H9 (cell line): ENCODE data around the gene FOXC2. TPM values are rescaled to one million over a fixed set of nuclear protein-coding genes. Genes with fewer than 3 reads are reported as not detected.

Experiments
- DNase-seq: peaks from one replicate; pipeline ENCODE4 v3.0.0-alpha.2; 2017
- H2AFZ ChIP-seq: one replicate; pipeline ENCODE4 v1.6.1; 2013; ENCODE audit warnings: mild to moderate bottlenecking, low read length, control low read depth, moderate library complexity
- H2AK5ac ChIP-seq: 2 replicates; pipeline ENCODE4 v1.6.1; 2013; ENCODE audit warnings: low read length, control low read depth, mixed read lengths; ENCODE audit not compliant: insufficient read length
- H2BK120ac ChIP-seq: one replicate; pipeline ENCODE4 v1.6.1; 2013; ENCODE audit warnings: low read depth, mild to moderate bottlenecking, low read length, control low read depth, inconsistent platforms; ENCODE audit not compliant: poor library complexity, severe bottlenecking
- H2BK12ac ChIP-seq: 2 replicates; pipeline ENCODE4 v1.6.1; 2013; ENCODE audit warnings: low read length, control low read depth, mixed read lengths, low read depth; ENCODE audit not compliant: insufficient read length
- H2BK15ac ChIP-seq: 2 replicates; pipeline ENCODE4 v1.6.1; 2013; ENCODE audit warnings: low read depth, low read length, control low read depth
- H2BK20ac ChIP-seq: one replicate; pipeline ENCODE4 v1.6.1; 2013; ENCODE audit warnings: low read depth, mild to moderate bottlenecking, low read length, control low read depth, inconsistent platforms; ENCODE audit not compliant: poor library complexity, severe bottlenecking
- H2BK5ac ChIP-seq: 2 replicates; pipeline ENCODE4 v1.6.1; 2013; ENCODE audit warnings: low read length, control low read depth, mixed read lengths; ENCODE audit not compliant: insufficient read length
- H3K14ac ChIP-seq: 2 replicates; pipeline ENCODE4 v1.6.1; 2013; ENCODE audit warnings: low read length, control low read depth; ENCODE audit not compliant: insufficient read depth
- H3K18ac ChIP-seq: 2 replicates; pipeline ENCODE4 v1.6.1; 2013; ENCODE audit warnings: low read depth, mild to moderate bottlenecking, mixed read lengths, low read length, control low read depth; ENCODE audit not compliant: insufficient read length
- H3K23ac ChIP-seq: 2 replicates; pipeline ENCODE4 v1.6.1; 2013; ENCODE audit warnings: low read length, control low read depth, mixed read lengths, low read depth; ENCODE audit not compliant: insufficient read length
- H3K23me2 ChIP-seq: 2 replicates; pipeline ENCODE4 v1.6.1; 2013; ENCODE audit warnings: low read depth, mild to moderate bottlenecking, mixed read lengths, low read length, control low read depth; ENCODE audit not compliant: insufficient read length, poor library complexity, severe bottlenecking
- H3K27ac ChIP-seq: 2 replicates; pipeline ENCODE4 v1.5.1; 2013; ENCODE audit warnings: low read length, control low read depth, mixed read lengths, low read depth; ENCODE audit not compliant: insufficient read length
- H3K27me3 ChIP-seq: 2 replicates; pipeline ENCODE4 v1.6.1; 2013; ENCODE audit warnings: low read length, control low read depth, inconsistent platforms; ENCODE audit not compliant: insufficient read depth
- H3K4ac ChIP-seq: 2 replicates; pipeline ENCODE4 v1.6.1; 2013; ENCODE audit warnings: low read depth, mild to moderate bottlenecking, control low read depth, inconsistent platforms, low read length, moderate library complexity
- H3K4me1 ChIP-seq: 2 replicates; pipeline ENCODE4 v1.6.1; 2013; ENCODE audit warnings: low read length, control low read depth, inconsistent platforms; ENCODE audit not compliant: insufficient read depth
- H3K4me2 ChIP-seq: 2 replicates; pipeline ENCODE4 v1.6.1; 2013; ENCODE audit warnings: low read length, control low read depth, mixed read lengths; ENCODE audit not compliant: insufficient read length, insufficient read depth
- H3K56ac ChIP-seq: 2 replicates; pipeline ENCODE4 v1.6.1; 2013; ENCODE audit warnings: low read depth, mild to moderate bottlenecking, mixed read lengths, low read length, control low read depth; ENCODE audit not compliant: insufficient read length
- H3K79me1 ChIP-seq: 2 replicates; pipeline ENCODE4 v1.6.1; 2013; ENCODE audit warnings: low read depth, mild to moderate bottlenecking, moderate library complexity, low read length, control low read depth, inconsistent platforms; ENCODE audit not compliant: insufficient read depth, poor library complexity, severe bottlenecking
- H3K79me2 ChIP-seq: 2 replicates; pipeline ENCODE4 v1.6.1; 2013; ENCODE audit warnings: low read length, control low read depth, inconsistent platforms; ENCODE audit not compliant: insufficient read depth
- H3K9ac ChIP-seq: 2 replicates; pipeline ENCODE4 v1.6.1; 2013; ENCODE audit warnings: low read length, control low read depth, mixed read lengths; ENCODE audit not compliant: insufficient read length; ENCODE audit errors: extremely low read depth
- H3K9me3 ChIP-seq: one replicate; pipeline ENCODE4 v1.6.1; 2013; ENCODE audit warnings: low read depth, low read length, inconsistent platforms; ENCODE audit not compliant: control insufficient read depth
- H3T11ph ChIP-seq: one replicate; pipeline ENCODE4 v1.6.1; 2013; ENCODE audit warnings: mild to moderate bottlenecking, low read length, control low read depth, inconsistent platforms
- H4K20me1 ChIP-seq: one replicate; pipeline ENCODE4 v1.6.1; 2013; ENCODE audit not compliant: control insufficient read depth, insufficient read length, insufficient read depth
- H4K5ac ChIP-seq: 2 replicates; pipeline ENCODE4 v1.6.1; 2013; ENCODE audit warnings: low read depth, mild to moderate bottlenecking, mixed read lengths, low read length, control low read depth; ENCODE audit not compliant: insufficient read length
- H4K8ac ChIP-seq: replicated peaks from 2 replicates; pipeline ENCODE4 v1.6.1; 2013; ENCODE audit warnings: low read length, control low read depth, mixed read lengths, low read depth; ENCODE audit not compliant: insufficient read length
- H4K91ac ChIP-seq: 2 replicates; pipeline ENCODE4 v1.6.1; 2013; ENCODE audit warnings: low read depth, mild to moderate bottlenecking, moderate library complexity, mixed read lengths, low read length, control low read depth; ENCODE audit not compliant: insufficient read length
- H3K27ac Mint-ChIP-seq, 3 experiments: 2 replicates in 2 of 3; 3 replicates in 1 of 3; pipeline ENCODE4 v1.8.0; 2020 to 2021; ENCODE audit warnings: mixed read lengths in 3 of 3, mild to moderate bottlenecking in 1 of 3, moderate library complexity in 1 of 3
- H3K27me3 Mint-ChIP-seq: 2 replicates; pipeline ENCODE4 v1.8.0; 2021; ENCODE audit warnings: low read depth, mild to moderate bottlenecking, moderate library complexity, mixed read lengths
- H3K36me3 Mint-ChIP-seq, 3 experiments: 2 replicates in 2 of 3; 3 replicates in 1 of 3; pipeline ENCODE4 v1.8.0; 2020 to 2021; ENCODE audit warnings: low read depth in 3 of 3, mixed read lengths in 3 of 3; ENCODE audit not compliant: insufficient read depth in 1 of 3
- H3K4me1 Mint-ChIP-seq, 2 experiments: 2 replicates each; pipeline ENCODE4 v1.8.0; 2020; ENCODE audit warnings: mixed read lengths in 2 of 2
- H3K4me3 Mint-ChIP-seq, 2 experiments: 2 replicates in 1 of 2; 3 replicates in 1 of 2; pipeline ENCODE4 v1.8.0; 2020 to 2021; ENCODE audit warnings: mild to moderate bottlenecking in 2 of 2, mixed read lengths in 2 of 2, moderate library complexity in 1 of 2
- H3K9me3 Mint-ChIP-seq, 2 experiments: 2 replicates in 1 of 2; 3 replicates in 1 of 2; pipeline ENCODE4 v1.8.0; 2020; ENCODE audit warnings: mild to moderate bottlenecking in 2 of 2, mixed read lengths in 2 of 2, moderate library complexity in 1 of 2
- WGBS: extraction: QIAGEN DNeasy Blood & Tissue Kit; methylation state at CpG from one replicate; pipeline ENCODE4 v1.1.7; 2013; ENCODE audit warnings: missing lambda C conversion rate, low lambda C conversion rate, mixed read lengths; ENCODE audit not compliant: insufficient read length; ENCODE audit errors: extremely low coverage; 5-methylcytosine and 5-hydroxymethylcytosine counted together
- total RNA-seq: library from RNA; stranded (reverse); gene quantifications from 2 replicates; pipeline ENCODE4 v1.2.1, GENCODE V29; 2021
- TF ChIP-seq, protein P1 (sequence below): fragments of 200-600 bp; sonication (generic); conservative IDR thresholded peaks from 3 replicates; pipeline ENCODE4 v1.8.0; 2021; ENCODE audit warnings: antibody characterized with exemption, mild to moderate bottlenecking

The FOXC2 gene
- total RNA-seq, 1 experiment from 2014 or later, result not detected

DNA sequence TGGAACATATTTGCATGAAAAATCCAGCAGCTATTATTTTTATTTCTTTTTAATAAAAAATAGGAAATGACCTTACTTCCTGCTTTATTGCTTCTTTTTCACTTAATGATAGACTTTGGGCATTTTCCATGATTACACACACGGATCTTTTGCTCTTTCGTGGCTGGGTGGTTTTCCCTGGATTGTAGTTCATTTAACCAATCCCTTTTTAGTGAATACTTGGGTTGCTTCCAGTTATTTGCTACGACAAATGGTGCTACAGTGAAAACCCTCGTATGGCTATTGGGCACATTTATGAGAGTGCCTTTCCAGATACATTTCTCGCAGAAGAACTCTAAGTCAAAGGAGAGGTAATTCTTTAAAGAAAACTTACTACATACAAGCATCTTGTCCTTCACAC is 50.3 kb downstream of the FOXC2 start:
- Histone ChIP-seq H4K20me1 (no peaks in the 10 kb centered on the region), H4K8ac (no peak overlapping the region), H3K56ac (no peak overlapping the region), H2BK20ac (no peak overlapping the region), H3K4ac (no peak overlapping the region), H3K27ac (no peak overlapping the region), H3K23me2 (no peaks in the 10 kb centered on the region), H3K4me1 (no peaks in the 10 kb centered on the region; the same call in 1 of the 2 replicates), H3K9ac (no peak overlapping the region), H3K18ac (no peak overlapping the region), H3K9me3 (no peaks in the 10 kb centered on the region), H3K4me2 (no peak overlapping the region), H2BK5ac (no peak overlapping the region), H3K14ac (no peak overlapping the region), H2BK120ac (no peak overlapping the region), H3K23ac (no peak overlapping the region), H3K79me2 (no peaks in the 10 kb centered on the region), H4K91ac (no peak overlapping the region), H3K79me1 (no peaks in the 10 kb centered on the region), H2BK15ac (no peak overlapping the region), H4K5ac (no peak overlapping the region), H3K27me3 (no peaks in the 10 kb centered on the region), H3T11ph (no peak overlapping the region), H2AFZ (no peak overlapping the region), H2AK5ac (no peak overlapping the region), H2BK12ac (no peak overlapping the region)
- Mint-ChIP-seq H3K4me3 (no peak overlapping the region), H3K4me1 (peaks cover 17 to 27% of the 10 kb centered on the region in 2 experiments), H3K27ac (no peak overlapping the region), H3K9me3 (no peaks in the 10 kb centered on the region), H3K36me3 (no peaks in the 10 kb centered on the region), H3K27me3 (peaks cover 1% of the 10 kb centered on the region; the same call in 1 of the 2 replicates)
- DNase-seq, result no peak
- TF ChIP-seq, protein P1, sequence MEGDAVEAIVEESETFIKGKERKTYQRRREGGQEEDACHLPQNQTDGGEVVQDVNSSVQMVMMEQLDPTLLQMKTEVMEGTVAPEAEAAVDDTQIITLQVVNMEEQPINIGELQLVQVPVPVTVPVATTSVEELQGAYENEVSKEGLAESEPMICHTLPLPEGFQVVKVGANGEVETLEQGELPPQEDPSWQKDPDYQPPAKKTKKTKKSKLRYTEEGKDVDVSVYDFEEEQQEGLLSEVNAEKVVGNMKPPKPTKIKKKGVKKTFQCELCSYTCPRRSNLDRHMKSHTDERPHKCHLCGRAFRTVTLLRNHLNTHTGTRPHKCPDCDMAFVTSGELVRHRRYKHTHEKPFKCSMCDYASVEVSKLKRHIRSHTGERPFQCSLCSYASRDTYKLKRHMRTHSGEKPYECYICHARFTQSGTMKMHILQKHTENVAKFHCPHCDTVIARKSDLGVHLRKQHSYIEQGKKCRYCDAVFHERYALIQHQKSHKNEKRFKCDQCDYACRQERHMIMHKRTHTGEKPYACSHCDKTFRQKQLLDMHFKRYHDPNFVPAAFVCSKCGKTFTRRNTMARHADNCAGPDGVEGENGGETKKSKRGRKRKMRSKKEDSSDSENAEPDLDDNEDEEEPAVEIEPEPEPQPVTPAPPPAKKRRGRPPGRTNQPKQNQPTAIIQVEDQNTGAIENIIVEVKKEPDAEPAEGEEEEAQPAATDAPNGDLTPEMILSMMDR, result no peak
- WGBS, result no CpG with 5 or more reads among the region's 5 CpGs
